Measurements from ENCODE around the gene GBX2.

Gene GBX2

DNA sequence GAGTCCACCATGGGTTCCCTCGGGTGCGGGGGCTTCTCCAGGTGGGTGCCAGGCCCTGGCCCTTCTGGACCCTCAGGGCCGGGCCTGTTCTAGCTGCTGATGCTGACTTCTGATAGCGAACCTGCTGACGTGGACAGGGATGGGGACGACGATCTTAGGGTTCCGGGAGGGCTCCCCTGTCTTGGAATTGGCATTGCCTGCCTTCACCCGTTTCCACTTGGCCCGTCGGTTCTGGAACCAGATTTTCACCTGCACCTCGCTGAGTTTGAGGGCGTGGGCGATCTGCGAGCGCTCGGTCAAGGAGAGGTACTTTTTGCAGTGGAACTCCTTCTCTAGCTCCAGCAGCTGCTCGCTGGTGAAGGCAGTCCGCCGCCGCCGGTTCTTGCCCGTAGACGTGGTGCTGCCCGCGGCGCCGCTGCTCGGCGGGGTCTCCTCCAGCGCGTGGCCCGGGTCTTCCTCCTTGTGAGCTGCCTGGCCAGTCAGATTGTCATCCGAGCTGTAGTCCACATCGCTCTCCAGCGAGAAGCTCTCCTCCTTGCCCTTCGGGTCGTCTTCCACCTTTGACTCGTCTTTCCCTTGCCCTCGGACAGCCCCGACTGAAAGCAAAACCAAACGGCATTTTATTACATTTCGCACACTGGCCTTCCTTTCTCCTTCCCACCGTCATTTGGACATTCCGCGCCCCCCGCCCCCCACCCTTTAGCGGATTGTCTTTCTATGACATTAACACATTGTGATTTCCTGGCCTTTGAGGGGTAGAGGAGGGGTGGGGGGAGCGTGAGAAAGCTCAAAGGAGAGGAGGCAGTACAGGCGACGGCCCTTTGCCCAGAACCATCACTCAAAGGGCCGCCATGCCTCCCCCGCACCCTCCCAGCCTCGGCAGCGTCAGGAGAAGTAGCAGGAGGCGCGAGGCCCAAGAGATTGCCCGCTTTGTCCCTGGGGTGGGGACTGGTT lies 2.1 kb downstream of the GBX2 start:
- no peak for TF ChIP-seq POLR2A (IDR thresholded peaks at IDR 0.05; ENCODE audit: low read depth, low read length)
- no peak for FAIRE-seq
- DNase-seq (ENCODE audit: insufficient read length) = no peak

DNA sequence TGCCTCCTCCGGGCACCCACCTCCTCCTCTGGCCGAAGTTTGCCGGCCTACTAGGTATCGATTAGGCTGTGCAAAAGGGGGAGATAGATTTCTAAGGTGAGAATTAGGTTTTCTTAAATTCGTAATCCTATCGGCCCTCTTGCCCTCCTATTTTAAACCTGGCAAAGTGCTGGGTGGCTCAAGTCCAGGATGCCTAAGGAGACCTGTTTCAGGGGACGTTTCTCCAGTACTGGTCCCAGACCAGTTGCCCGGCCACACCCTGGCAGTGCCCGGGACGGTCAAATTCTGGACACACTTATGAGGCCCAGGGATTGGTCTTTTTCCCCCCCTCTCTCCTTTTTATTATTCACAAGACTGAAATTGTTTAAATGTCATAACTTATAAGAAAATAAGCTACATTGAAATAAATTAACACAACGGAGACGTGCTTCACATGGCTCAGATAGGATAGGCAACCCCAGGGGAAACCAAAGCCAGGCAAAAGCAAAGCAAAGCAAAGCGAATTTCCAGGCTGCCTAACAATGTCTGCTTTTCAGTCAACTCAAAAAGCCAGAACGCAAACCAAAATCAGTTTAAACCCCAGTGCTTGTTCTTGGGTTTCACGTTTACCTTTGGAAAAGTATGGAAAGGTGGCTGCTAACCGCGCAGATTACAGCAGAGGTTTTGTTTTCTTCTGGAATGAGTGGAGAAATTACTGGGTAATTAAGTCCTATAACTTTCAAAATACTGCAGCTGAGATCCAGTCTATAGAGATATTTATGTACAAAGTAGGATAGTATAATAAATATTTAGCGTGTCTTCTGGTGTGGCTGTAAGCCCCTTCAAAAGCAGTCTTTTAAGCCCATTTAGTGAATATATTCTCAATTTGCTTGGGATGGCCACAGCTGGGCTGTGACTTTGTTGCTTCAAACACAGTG lies 3.0 kb downstream of the GBX2 start:
- FAIRE-seq = no peak
- TF ChIP-seq POLR2A (IDR thresholded peaks at IDR 0.05; ENCODE audit: low read depth, low read length) = no peak

DNA sequence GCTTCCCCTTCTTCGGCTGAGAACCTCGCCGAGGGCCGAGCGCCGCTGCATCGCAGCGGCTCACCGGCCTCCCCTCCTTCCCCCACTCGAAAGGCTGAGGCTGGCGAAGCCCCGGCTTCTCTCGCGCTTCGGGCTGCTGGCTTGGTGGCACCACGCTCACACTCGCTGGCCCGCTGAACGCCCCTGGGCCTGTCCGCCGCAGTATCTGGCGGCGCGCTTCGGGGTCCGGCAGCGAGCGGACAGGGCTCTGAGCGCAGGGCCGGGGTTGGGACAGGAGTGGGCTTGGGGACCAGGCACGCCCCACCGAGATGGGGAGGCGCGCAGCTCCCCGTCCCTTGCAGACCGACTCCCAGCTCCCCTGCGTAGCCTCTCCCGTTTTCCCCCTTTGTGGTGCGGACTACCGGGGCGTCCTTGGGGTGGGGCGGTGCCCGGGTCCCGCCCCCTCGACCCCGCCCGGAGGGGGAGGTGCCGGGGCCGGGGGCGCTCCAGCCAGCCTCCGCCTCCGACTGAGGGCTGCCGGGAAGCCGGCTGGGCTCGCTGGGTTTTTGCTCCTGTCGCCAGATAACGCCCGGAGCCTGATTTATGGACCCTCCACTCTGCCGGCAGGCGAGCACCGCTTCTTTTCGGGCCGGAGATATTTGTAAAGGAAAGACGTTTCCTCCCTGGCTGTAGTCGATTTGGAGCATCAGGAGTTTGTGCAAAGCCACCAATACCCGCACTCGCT lies 3.8 kb downstream of the GBX2 start:
- no peak for DNase-seq (ENCODE audit: insufficient read length)
- no peak for FAIRE-seq
- no peak for TF ChIP-seq TAF1 (IDR thresholded peaks at IDR 0.05; ENCODE audit: borderline replicate concordance, low read depth, low read length)
- no peak for TF ChIP-seq POLR2A (IDR thresholded peaks at IDR 0.05; ENCODE audit: low read depth, low read length)

More for the DNA sequence above, 3.0 kb downstream of the GBX2 start:
- DNase-seq (ENCODE audit: insufficient read length) = no peak

DNA sequence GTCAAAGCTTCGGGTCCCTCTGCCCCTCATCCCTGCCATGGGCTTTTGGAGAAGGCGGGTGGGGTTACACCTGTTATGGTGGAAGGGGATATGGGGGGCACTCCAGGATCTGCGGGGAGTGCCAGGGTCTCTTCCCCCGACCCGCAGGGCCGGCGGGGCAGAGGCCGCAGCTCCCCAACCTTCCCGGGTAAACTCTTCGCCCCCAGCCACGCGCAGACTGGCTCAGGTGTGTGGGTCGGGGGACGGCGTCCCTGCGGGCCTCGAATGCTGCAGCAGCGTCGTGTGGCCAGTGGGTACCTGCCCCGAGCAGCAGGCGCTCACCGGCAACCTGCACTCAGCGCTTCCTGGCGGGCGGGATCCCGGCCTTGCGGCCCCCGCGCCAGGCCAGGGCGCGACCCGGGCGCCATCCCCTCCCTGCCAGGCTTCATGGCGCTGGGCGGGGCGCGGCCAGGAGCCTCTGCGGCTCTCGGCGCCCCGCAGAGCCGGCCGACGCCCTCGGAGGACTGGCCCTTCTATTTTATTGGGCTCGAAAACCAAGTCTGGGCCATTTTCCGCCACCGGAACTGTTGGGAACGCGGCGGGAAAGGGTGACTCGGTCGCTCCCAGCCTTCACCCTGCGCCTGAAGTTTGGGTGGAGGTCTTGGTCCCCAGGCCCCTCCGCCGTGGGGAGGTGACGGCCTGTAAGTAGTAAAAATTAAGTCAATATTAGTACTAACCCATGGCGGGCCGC lies 4.5 kb downstream of the GBX2 start:
- DNase-seq (ENCODE audit: insufficient read length) = no peak
- TF ChIP-seq POLR2A (IDR thresholded peaks at IDR 0.05; ENCODE audit: low read depth, low read length) (no peak), POLR2AphosphoS5 (IDR thresholded peaks at IDR 0.05; ENCODE audit: low read depth, low read length) (no peak), TAF1 (IDR thresholded peaks at IDR 0.05; ENCODE audit: borderline replicate concordance, low read depth, low read length) (no peak)
- no peak for FAIRE-seq

DNA sequence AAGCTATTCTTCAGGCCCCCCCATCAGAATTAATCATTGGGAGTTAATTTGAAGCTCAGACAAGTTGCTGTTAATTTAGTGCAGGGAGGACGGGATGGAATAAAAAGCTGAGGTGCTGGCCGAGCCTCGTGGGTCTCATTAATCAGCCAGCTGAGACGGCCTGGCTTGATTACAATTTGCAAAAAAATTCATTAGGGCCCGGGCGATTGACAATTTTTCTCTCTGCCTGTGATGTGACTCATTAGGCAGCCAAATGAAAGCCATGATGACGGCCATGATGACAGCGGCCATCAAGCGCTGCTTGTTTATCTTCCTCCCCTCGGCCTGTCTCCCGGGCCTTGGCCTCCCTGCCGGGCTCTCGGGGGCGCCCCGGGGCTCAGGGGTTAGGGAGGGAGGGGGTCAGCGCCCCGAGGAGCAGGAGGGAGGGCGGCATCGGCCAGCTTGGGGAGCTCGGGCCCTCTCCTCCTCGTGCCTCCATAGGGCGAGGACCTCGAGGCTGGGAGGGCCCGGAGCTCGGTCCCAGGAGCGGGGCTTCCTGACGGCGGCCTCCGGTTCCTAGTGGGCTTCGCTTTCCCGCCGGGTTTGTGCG lies 5.2 kb downstream of the GBX2 start:
- FAIRE-seq (no peak), DNase-seq (ENCODE audit: insufficient read length) (no peak)
- TF ChIP-seq POLR2AphosphoS5 (IDR thresholded peaks at IDR 0.05; ENCODE audit: low read depth, low read length) (no peak), TAF1 (IDR thresholded peaks at IDR 0.05; ENCODE audit: borderline replicate concordance, low read depth, low read length) (no peak), POLR2A (IDR thresholded peaks at IDR 0.05; ENCODE audit: low read depth, low read length) (no peak)

DNA sequence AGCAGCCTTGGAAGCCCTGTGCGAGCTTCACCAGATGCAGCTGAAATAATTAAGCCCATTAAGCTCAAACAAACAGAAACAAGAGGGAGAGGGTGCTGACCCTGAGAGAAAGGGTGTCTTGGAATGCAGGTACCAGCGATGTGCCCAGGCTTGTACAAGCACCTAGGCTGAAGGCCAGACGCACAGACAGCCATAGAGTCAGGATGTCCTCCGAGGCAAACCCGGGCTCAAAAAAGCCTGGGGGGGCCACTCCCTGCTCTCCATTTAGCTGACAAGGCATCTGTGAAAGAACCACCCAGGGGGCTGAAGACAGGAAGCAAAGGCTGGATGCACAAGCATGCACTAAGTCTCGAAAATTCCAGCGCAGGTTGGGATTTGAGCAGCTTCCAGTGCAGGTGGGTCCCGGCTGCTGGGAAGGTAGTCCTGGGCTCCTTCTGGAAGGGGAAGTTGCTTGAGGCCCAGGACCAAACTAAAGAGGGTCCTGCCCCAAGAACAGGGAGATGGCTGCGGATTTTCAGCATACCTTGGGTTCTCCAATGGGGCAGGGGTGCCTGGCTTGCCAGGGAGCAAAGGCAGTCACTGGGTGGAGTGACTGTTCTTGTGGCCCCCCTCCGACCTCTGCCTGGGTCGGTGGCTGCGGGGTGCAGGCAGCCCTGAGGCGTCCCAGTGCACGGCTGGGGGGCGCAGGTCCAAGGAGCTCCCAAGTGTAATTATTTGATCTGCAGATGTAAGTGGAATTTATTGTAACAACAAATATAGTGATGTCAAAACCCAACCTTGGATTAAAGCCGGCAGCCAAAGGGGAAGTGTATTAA lies 5.9 kb downstream of the GBX2 start:
- FAIRE-seq (no peak), DNase-seq (ENCODE audit: insufficient read length) (no peak)
- TF ChIP-seq POLR2A (IDR thresholded peaks at IDR 0.05; ENCODE audit: low read depth, low read length) (no peak), POLR2AphosphoS5 (IDR thresholded peaks at IDR 0.05; ENCODE audit: low read depth, low read length) (no peak), TAF1 (IDR thresholded peaks at IDR 0.05; ENCODE audit: borderline replicate concordance, low read depth, low read length) (no peak)

DNA sequence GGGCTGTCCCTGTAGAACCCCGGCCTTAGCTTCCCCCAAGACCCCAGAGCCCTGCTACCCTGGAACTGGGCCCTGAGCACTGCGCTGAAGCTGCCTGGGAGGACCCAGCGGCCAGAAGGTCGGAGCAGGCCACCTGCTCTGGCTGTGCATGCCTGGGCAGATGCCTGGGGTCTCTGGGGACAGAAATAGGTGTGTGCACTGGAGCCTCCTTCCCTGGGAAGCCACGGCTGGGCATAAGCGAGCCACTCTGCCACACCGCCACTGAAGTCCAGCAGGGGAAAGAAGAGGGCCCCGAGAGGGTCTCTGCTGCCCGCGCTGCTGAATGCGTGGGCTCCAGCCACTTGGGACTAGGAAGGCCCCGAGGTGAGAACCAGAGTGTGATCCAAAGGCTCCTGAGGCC lies 6.7 kb downstream of the GBX2 start:
- FAIRE-seq (no peak), DNase-seq (ENCODE audit: insufficient read length) (no peak)
- TF ChIP-seq TAF1 (IDR thresholded peaks at IDR 0.05; ENCODE audit: borderline replicate concordance, low read depth, low read length) (no peak), POLR2A (IDR thresholded peaks at IDR 0.05; ENCODE audit: low read depth, low read length) (no peak), POLR2AphosphoS5 (IDR thresholded peaks at IDR 0.05; ENCODE audit: low read depth, low read length) (no peak)

DNA sequence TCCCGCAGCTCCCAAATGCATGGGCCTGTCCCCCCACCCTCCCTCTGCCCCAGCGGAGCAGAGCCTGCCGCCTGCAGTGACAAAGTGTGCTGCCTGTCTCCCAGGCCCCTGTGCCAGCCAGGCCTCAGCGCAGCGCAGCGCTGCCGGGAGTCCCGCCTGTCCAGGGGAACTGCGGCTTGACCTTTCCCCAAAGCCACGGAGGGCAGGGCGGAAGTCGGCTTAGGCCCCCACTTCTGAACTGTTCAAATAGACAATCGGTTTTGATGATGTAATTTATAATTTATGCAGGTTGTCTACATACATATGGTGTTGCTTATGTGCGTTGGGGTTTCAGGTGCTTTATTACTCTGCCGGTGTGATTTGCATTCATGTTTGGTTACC lies 7.1 kb downstream of the GBX2 start:
- FAIRE-seq (no peak), DNase-seq (ENCODE audit: insufficient read length) (no peak)

DNA sequence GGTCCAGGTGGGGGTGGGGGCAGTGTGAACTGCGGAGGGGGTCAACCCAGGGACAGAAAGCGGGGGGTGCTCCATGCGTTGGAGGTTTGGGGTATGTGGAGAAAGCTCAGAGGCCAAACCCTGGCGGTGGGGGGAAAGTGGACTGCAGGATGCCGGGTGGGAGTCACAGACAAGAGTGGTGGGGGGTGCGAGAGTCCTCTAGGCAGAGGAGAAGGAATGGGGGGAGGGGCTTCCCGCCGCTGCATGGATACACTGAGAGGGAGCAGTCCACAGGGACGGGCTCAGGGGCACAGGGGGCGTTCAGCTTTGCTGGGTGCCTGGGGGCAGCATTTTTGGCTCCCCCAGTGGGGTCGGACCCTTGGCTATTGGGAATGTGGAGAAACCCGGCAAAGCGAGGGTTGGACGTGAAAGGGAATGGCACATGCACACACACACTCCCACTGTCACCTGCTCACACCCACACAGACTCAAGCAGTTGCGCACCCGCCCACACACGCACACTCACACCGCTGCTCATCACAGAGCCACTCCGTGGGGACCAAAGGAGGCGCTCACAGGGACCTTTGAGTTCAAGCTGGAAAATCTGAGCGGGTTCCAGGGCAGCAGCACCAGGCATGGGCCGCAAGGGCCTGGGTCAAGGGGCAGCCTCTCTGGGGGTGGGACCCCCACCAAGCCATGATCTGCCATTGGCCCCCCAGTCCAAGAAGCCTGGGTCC lies 7.7 kb downstream of the GBX2 start:
- DNase-seq (ENCODE audit: insufficient read length) = no peak
- FAIRE-seq = no peak
- TF ChIP-seq POLR2AphosphoS5 (IDR thresholded peaks at IDR 0.05; ENCODE audit: low read depth, low read length) (no peak), POLR2A (IDR thresholded peaks at IDR 0.05; ENCODE audit: low read depth, low read length) (no peak), TAF1 (IDR thresholded peaks at IDR 0.05; ENCODE audit: borderline replicate concordance, low read depth, low read length) (no peak)

More for the DNA sequence above, 7.1 kb downstream of the GBX2 start:
- TF ChIP-seq TAF1 (IDR thresholded peaks at IDR 0.05; ENCODE audit: borderline replicate concordance, low read depth, low read length) = no peak
- no peak for TF ChIP-seq POLR2A (IDR thresholded peaks at IDR 0.05; ENCODE audit: low read depth, low read length)
- no peak for TF ChIP-seq POLR2AphosphoS5 (IDR thresholded peaks at IDR 0.05; ENCODE audit: low read depth, low read length)

Measured in GM12892 (cell line).